ENCODE data around the gene KCNH3. TPM values are rescaled to one million over a fixed set of nuclear protein-coding genes. Genes with fewer than 3 reads are reported as not detected.
A peak's percentile ranks its signal among the peaks of the same experiment; 100 is the strongest.

The KCNH3 gene
- total and polyA plus RNA-seq, 2 donors (not counting 3 experiments of a cell fraction or from before 2014, with no cell fraction given) = 0.13 to 0.14 TPM

DNA sequence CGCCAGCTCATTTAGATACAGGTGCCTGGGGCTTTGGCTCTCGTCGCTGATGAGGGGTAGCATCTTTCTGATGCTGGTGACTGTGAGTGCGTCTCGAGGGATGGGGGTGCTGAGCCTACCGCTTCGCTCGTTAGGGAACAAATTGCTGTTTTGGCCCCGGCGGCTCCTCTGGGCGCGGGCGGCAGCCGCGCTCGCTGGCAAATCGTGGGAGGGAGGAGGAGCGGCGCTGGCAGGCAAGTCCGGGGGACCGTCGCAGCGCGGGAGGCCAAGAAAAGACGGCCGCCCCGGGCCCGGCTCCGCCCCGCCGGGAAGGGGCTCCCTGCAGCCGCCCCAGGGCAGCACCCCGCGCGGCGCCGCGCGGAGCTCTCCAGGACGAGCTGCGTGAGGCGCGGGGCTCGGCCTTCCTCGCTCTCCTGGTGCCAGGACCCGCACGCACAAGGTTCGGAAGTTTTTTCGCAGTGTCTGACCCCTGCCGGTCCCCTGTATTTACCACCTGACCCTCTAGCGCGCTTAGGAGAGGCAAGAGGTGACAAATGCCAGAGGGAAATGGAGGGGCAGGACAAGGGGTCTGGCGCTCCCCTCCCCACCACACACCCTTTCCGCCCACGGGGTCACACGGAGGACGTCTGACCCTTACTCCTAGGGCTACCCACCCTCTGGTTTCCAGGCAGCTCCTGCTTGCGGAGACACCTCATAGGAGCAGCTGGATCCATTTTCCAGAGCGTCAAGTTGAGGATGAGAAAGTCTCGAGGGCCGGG is 899 bp upstream of the KCNH3 start:
- FAIRE-seq (no peak), DNase-seq (ENCODE audit: low read depth, low spot score) (no peak)
- Histone ChIP-seq H3K27me3 (ENCODE audit: control insufficient read depth in 2 of 2, insufficient read depth in 2 of 2, low read length in 2 of 2) (peaks cover 20 to 35% of the 10 kb centered on the region in 2 experiments), H3K4me3 (replicated peaks in 1 of 3; ENCODE audit: insufficient read depth in 1 of 3, low read depth in 1 of 3, low read length in 3 of 3) (no peak overlapping the region), H3K4me2 (ENCODE audit: insufficient read depth, low read length) (peak overlapping the region; percentile 13), H3K27ac (ENCODE audit: insufficient read depth, low read depth, low read length) (no peak overlapping the region), H3K9ac (replicated peaks; ENCODE audit: extremely low read depth, insufficient read depth, low read length) (no peak overlapping the region), H3K4me1 (ENCODE audit: control insufficient read depth, extremely low read depth, insufficient read depth, low read length) (peaks cover 8% of the 10 kb centered on the region), H3K9me1 (replicated peaks; ENCODE audit: control insufficient read depth, extremely low read depth, insufficient read depth, low read length) (no peaks in the 10 kb centered on the region), H3K36me3 (ENCODE audit: control insufficient read depth in 2 of 2, extremely low read depth in 1 of 2, insufficient read depth in 2 of 2, low read length in 2 of 2) (no peaks in the 10 kb centered on the region), H4K20me1 (replicated peaks; ENCODE audit: control insufficient read depth, extremely low read depth, insufficient read depth, low read length) (no peaks in the 10 kb centered on the region), H3K9me3 (replicated peaks; ENCODE audit: control insufficient read depth, insufficient read depth, low read length) (no peaks in the 10 kb centered on the region), H3K79me2 (ENCODE audit: control insufficient read depth, insufficient read depth, low read length) (no peaks in the 10 kb centered on the region), H2AFZ (ENCODE audit: low read depth, low read length) (no peak overlapping the region)
- no TSS peak for BruUV-seq (replicated peaks)
- POLR2A ChIA-PET = no interaction called here
- CTCF ChIA-PET = interaction anchor here (1.0 to 7.0 kb wide), 6 partner anchors 15 to 196 kb away, joined by 3 to 43 read pairs (median 4); partner anchors contain the start of gene DNAJC22
- dilution Hi-C loops (cut with MboI; ENCODE audit: extremely low pct_ligation_motif_present, low sequenced_read_pairs) = no loop called here
- intact Hi-C loops (cut with micrococcal nuclease) = no loop called here
- TF ChIP-seq, protein P1, sequence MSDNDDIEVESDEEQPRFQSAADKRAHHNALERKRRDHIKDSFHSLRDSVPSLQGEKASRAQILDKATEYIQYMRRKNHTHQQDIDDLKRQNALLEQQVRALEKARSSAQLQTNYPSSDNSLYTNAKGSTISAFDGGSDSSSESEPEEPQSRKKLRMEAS (IDR thresholded peaks at IDR 0.05; ENCODE audit: insufficient read depth, insufficient read length) = no peak
- TF ChIP-seq POLR2AphosphoS5 (IDR thresholded peaks at IDR 0.05; ENCODE audit: insufficient read depth, low read depth, low read length) (peak; percentile 33), EZH2 (IDR thresholded peaks at IDR 0.05; ENCODE audit: borderline replicate concordance, low read depth, low read length, severe bottlenecking) (peak; percentile 95)

DNA sequence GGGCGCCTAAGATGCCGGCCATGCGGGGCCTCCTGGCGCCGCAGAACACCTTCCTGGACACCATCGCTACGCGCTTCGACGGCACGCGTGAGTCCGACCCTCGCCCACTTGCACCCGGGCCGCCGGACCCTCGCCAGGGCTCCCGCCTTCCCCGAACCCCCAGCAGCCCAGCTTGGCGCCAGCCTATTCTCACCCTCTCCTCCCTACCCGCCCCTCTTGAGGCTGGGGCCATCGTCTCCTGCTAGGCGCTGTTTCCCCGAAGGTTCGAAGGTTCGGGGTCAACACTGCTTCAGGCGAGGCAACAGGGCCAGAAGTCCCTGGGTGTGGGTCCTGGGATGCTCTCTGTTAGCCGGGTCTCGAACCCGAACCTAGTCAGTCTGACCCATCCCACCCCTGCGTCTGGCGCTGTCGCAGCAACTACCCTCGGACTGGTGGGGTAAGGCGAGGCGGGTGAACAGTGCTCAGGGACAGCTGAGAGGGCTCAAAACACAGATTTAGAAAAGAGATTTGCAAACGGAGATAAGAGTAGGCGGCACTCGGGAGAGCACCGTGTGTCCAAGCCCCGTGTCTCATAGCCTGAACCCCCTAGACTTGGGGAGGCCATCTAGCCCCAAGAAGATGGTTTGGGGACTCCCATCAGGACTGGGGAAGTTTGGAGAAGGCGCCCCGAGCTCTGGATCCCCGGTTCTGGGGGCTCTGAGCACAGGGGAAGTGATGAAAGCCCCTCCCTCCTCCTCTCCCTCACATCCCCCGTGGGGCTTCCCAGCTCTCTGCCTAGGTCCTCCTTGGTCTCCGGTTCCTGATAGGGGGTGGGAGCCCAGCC is 787 bp downstream of the KCNH3 start:
- TF ChIP-seq EZH2 (IDR thresholded peaks at IDR 0.05; ENCODE audit: borderline replicate concordance, low read depth, low read length, severe bottlenecking) (peak; percentile 100), POLR2A (IDR thresholded peaks at IDR 0.05; ENCODE audit: low read depth, low read length) (no peak)
- H3K79me2 ChIP-seq (ENCODE audit: control insufficient read depth, insufficient read depth, low read length) = no peaks in the 10 kb centered on the region
- no peak overlapping the region for H2AFZ ChIP-seq (ENCODE audit: low read depth, low read length)
- H3K27ac ChIP-seq (ENCODE audit: insufficient read depth, low read depth, low read length) = no peak overlapping the region
- FAIRE-seq = no peak
- H3K27me3 ChIP-seq (ENCODE audit: control insufficient read depth in 2 of 2, insufficient read depth in 2 of 2, low read length in 2 of 2) = peaks cover 20 to 35% of the 10 kb centered on the region in 2 experiments
- no peaks in the 10 kb centered on the region for H3K9me3 ChIP-seq (replicated peaks; ENCODE audit: control insufficient read depth, insufficient read depth, low read length)
- H3K4me1 ChIP-seq (ENCODE audit: control insufficient read depth, extremely low read depth, insufficient read depth, low read length) = peaks cover 8% of the 10 kb centered on the region
- ChIA-PET CTCF (interaction anchor here (0.9 to 3.0 kb wide), 6 partner anchors 14 to 208 kb away, joined by 3 to 14 read pairs (median 4); no protein-coding TSS in a partner anchor), POLR2A (interaction anchor here (0.6 kb wide), 1 partner anchor 122 kb away, joined by 10 read pairs; no protein-coding TSS in a partner anchor)
- dilution Hi-C loops (cut with MboI; ENCODE audit: extremely low pct_ligation_motif_present, low sequenced_read_pairs) = no loop called here
- intact Hi-C loops (cut with micrococcal nuclease) = no loop called here
- no peak overlapping the region for H3K9ac ChIP-seq (replicated peaks; ENCODE audit: extremely low read depth, insufficient read depth, low read length)
- no TSS peak for BruUV-seq (replicated peaks)
- H3K4me3 ChIP-seq (replicated peaks in 1 of 3; ENCODE audit: insufficient read depth in 1 of 3, low read depth in 1 of 3, low read length in 3 of 3) = no peak overlapping the region
- no peaks in the 10 kb centered on the region for H3K9me1 ChIP-seq (replicated peaks; ENCODE audit: control insufficient read depth, extremely low read depth, insufficient read depth, low read length)
- H3K4me2 ChIP-seq (ENCODE audit: insufficient read depth, low read length) = no peak overlapping the region
- no peaks in the 10 kb centered on the region for H3K36me3 ChIP-seq (ENCODE audit: control insufficient read depth in 2 of 2, extremely low read depth in 1 of 2, insufficient read depth in 2 of 2, low read length in 2 of 2)
- no peak for DNase-seq (ENCODE audit: low read depth, low spot score)
- no peaks in the 10 kb centered on the region for H4K20me1 ChIP-seq (replicated peaks; ENCODE audit: control insufficient read depth, extremely low read depth, insufficient read depth, low read length)

Measured in endothelial cell of umbilical vein (primary cell).